ENCODE data around the gene SPNS3.

Gene SPNS3

GRCh38 chr17:4422864-4423263 lies 10.9 kb upstream of the SPNS3 start:
- in situ Hi-C loops (cut with MboI; ENCODE audit: low sequenced_read_pairs, unreplicated experiment) = no loop called here
- no peak for DNase-seq (ENCODE audit: low spot score)
- no peak for TF ChIP-seq CTCF (IDR thresholded peaks at IDR 0.05; ENCODE audit: borderline replicate concordance, control extremely low read depth, extremely low read depth, insufficient read depth, missing control alignments)

- in situ Hi-C loops (cut with MboI; ENCODE audit: low sequenced_read_pairs, unreplicated experiment) = no loop called here
- TF ChIP-seq CTCF (IDR thresholded peaks at IDR 0.05; ENCODE audit: borderline replicate concordance, control extremely low read depth, extremely low read depth, insufficient read depth, missing control alignments) = no peak
- no peak for DNase-seq (ENCODE audit: low spot score)
Observed at GRCh38 chr17:4425398-4425797, 8.3 kb upstream of the SPNS3 start.

GRCh38 chr17:4426499-4427208 lies 7.1 kb upstream of the SPNS3 start:
- in situ Hi-C loops (cut with MboI; ENCODE audit: low sequenced_read_pairs, unreplicated experiment) = no loop called here
- DNase-seq (ENCODE audit: low spot score) = peak; percentile 50
- no peak for TF ChIP-seq CTCF (IDR thresholded peaks at IDR 0.05; ENCODE audit: borderline replicate concordance, control extremely low read depth, extremely low read depth, insufficient read depth, missing control alignments)

GRCh38 chr17:4427505-4427904 lies 6.2 kb upstream of the SPNS3 start:
- no peak for DNase-seq (ENCODE audit: low spot score)
- TF ChIP-seq CTCF (IDR thresholded peaks at IDR 0.05; ENCODE audit: borderline replicate concordance, control extremely low read depth, extremely low read depth, insufficient read depth, missing control alignments) = no peak
- in situ Hi-C loops (cut with MboI; ENCODE audit: low sequenced_read_pairs, unreplicated experiment) = no loop called here

GRCh38 chr17:4436381-4436780 lies 2.6 kb downstream of the SPNS3 start:
- TF ChIP-seq CTCF (IDR thresholded peaks at IDR 0.05; ENCODE audit: borderline replicate concordance, control extremely low read depth, extremely low read depth, insufficient read depth, missing control alignments) = no peak
- in situ Hi-C loops (cut with MboI; ENCODE audit: low sequenced_read_pairs, unreplicated experiment) = loop anchor here (10.0 kb wide), 1 partner anchor 188 kb away; no protein-coding TSS in a partner anchor
- no peak for DNase-seq (ENCODE audit: low spot score)

- no peak for TF ChIP-seq CTCF (IDR thresholded peaks at IDR 0.05; ENCODE audit: borderline replicate concordance, control extremely low read depth, extremely low read depth, insufficient read depth, missing control alignments)
- in situ Hi-C loops (cut with MboI; ENCODE audit: low sequenced_read_pairs, unreplicated experiment) = loop anchor here (10.0 kb wide), 1 partner anchor 188 kb away; no protein-coding TSS in a partner anchor
- no peak for DNase-seq (ENCODE audit: low spot score)
Observed at GRCh38 chr17:4436846-4437245, 3.1 kb downstream of the SPNS3 start.

All from GM13976 (cell line).